Stimulated activated CD8-positive, alpha-beta memory T cell treated with anti-CD3 and anti-CD28 coated beads, Interleukin-15, amount 100 ng/mL, for 1 hour (primary cell): ENCODE results near the gene UPF2.
"Not testable (repeated sequence)": the region's sequence is repeated elsewhere in the genome, so short reads cannot be mapped to it uniquely, and the experiment has no call there.

Experiments
- DNase-seq: peaks from one replicate; pipeline ENCODE4 v3.0.0-alpha.2; 2020; ENCODE audit warnings: low read depth

Gene UPF2, protein sequence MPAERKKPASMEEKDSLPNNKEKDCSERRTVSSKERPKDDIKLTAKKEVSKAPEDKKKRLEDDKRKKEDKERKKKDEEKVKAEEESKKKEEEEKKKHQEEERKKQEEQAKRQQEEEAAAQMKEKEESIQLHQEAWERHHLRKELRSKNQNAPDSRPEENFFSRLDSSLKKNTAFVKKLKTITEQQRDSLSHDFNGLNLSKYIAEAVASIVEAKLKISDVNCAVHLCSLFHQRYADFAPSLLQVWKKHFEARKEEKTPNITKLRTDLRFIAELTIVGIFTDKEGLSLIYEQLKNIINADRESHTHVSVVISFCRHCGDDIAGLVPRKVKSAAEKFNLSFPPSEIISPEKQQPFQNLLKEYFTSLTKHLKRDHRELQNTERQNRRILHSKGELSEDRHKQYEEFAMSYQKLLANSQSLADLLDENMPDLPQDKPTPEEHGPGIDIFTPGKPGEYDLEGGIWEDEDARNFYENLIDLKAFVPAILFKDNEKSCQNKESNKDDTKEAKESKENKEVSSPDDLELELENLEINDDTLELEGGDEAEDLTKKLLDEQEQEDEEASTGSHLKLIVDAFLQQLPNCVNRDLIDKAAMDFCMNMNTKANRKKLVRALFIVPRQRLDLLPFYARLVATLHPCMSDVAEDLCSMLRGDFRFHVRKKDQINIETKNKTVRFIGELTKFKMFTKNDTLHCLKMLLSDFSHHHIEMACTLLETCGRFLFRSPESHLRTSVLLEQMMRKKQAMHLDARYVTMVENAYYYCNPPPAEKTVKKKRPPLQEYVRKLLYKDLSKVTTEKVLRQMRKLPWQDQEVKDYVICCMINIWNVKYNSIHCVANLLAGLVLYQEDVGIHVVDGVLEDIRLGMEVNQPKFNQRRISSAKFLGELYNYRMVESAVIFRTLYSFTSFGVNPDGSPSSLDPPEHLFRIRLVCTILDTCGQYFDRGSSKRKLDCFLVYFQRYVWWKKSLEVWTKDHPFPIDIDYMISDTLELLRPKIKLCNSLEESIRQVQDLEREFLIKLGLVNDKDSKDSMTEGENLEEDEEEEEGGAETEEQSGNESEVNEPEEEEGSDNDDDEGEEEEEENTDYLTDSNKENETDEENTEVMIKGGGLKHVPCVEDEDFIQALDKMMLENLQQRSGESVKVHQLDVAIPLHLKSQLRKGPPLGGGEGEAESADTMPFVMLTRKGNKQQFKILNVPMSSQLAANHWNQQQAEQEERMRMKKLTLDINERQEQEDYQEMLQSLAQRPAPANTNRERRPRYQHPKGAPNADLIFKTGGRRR

DNA sequence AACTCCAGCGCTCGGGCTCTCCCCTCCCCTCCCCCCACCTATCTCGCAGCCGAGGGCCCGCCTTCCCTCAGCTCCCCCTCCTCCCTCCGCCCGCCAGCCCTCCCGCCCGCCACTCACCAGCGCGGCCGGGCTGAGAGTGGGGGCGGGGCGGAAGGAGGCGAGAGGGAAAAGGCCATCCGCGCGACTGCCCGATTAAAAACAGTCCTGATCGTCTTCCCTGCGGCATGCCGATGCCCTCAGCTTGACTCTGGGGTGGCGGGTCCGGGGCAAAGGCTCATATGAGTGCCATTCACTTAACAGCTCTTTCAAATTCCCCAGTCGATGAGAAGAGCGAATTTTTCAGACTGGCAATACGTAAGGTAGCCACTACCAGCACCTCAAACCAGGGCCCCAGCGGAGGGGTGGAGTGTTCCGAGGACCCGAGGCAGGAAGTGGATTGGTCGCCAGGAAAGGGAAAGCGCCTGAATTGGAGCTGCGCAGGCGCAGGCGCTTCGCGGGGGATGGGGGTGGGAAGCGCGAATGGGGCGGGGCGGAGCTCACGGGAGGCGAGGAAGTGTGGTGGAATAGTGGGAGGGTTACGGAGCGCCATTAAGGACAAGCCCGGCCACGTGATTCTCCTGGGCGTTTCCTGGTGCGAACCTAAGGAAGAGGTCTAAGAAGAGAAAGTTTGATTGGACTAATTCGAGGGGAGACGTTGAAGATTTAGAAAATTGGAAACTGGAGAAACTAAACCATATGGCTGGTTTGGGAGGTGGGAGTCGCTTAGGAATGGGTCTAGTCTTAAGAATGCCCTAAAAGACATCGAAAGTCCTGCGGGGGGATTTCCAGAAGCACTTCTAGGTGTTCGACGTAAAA, at the start of gene UPF2:
TSS of gene UPF2 (minus strand) at position 13 of the 855 bp plus-strand sequence. CDS start 7,386 bp downstream, outside the sequence.
- peak; percentile 91 for DNase-seq

DNA sequence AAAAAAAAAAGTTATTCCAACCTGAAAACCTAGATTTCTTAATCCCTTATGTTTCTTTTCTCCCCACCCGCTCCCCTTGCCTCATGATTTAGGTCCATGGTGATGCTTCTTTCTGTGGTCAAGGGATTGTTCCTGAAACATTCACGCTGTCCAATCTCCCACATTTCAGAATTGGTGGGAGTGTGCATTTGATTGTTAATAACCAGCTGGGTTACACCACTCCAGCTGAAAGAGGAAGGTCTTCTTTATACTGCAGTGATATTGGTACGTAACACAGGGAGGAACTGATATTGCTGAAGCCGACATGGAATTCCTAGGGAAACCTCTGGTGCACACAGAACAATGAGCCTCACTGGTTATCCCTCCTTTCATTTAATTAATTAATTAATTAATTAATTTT, 48.8 kb upstream of the UPF2 start:
- no peak for DNase-seq

DNA sequence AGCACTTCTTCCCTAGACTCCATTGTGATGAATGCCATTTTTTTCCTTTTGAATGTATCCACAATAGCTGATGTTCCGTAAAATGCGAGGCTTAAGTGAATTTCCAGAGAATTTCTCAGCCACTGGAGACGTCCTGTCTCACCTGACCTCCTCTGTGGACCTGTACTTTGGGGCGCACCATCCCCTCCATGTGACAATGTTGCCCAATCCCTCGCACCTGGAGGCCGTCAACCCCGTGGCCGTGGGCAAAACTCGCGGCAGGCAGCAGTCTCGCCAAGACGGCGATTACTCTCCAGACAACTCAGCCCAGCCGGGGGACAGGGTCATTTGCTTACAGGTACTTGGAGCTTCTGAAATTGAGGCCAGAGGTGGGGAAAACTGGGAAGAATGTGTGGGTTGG, 46.3 kb upstream of the UPF2 start:
- no peak for DNase-seq

DNA sequence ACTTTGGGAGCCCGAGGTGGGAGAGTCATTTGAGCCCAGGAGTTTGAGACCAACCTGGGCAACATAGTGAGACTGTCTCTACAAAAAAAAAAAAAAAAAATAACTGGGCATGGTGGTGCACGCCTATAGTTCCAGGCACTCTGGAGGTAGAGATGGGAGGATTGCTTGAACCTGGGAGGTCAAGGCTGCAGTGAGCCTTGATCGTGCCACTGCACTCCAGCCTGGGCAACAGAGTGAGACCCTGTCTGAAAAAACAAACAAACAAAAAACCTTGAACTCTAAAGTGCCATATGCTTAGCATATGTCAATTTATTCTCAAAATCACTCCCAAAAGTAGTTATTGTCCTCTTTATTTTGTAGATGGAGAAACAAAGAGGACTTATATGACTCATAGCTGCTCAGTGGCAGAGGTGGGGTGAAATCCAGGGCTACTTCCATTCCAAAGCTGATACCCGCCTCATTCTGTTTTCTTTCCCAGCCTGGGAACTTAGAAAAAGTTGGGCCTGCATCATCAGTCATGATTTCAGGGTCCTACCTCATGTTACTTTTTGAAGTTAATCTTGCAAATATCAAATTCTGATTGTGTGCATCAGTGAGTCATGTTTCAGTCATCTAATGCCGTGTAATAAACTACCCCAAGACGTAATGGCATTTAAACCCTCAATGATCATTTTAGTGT, 39.4 kb upstream of the UPF2 start:
- DNase-seq, result no peak

DNA sequence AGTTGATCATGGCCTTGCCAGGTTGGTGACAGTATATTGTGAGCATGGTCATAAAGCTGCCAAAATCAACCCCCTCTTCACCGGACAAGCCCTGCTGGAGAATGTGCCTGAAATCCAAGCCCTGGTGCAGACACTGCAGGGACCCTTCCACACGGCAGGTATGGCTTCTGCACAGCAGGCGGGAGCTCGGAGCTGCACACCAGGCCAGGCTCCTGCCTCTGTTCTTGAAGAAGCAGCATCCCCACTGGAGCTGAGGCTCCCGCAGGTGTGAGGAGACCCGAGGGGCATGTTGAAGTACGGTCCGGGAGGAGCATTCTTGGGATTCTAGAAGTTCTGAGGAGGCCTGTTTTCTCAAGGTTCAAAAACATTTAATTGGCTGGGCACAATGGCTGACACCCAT, 38.9 kb upstream of the UPF2 start:
- no peak for DNase-seq

DNA sequence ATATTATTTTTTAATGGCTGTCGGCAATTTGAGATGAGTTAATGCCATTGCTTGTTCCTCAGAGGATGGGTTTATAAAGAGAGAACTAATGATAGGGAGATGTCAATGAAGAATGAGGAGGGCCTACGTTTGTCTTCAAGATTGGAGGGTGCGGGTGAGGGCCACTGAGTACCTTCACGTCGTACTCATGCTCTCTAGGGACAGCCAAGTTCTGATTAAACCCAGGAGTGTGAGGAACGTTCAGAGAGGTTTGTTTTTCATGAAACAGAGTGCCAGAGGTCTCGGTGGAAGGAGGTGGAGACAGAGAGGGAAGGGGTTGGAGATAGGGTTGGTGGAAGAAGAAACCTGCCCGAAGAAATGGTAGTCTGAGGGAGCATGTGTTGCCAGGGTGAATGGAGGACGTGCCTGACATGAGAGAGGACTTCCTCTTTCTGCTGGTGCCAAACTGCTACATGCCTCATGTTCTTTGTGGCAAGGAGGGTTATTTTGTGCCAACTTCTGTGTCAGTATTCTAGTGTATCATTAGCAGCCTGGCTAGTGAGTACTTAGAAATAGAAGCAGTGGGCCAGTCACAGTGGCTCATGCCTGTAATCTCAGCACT, 35.1 kb upstream of the UPF2 start:
- DNase-seq, result no peak

DNA sequence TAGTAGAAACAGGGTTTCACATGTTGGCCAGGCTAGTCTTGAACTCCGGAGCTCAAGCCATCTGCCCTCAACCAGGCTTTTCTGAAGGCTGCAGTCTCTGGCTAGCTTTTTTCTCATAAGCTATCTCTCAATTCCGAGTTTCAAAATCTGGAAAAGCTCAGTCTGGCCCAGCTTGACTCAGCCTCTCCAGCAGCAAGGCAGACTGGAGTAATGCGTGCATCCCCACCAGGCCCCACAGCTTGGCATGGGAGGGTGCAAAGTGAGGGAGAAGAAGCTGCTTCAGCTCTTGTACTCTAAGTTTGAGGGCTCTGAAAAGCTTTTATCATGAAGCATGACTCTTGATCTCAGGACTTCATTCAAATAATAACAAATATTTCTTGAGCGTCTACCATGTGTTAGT, 30.9 kb upstream of the UPF2 start:
- no peak for DNase-seq

DNA sequence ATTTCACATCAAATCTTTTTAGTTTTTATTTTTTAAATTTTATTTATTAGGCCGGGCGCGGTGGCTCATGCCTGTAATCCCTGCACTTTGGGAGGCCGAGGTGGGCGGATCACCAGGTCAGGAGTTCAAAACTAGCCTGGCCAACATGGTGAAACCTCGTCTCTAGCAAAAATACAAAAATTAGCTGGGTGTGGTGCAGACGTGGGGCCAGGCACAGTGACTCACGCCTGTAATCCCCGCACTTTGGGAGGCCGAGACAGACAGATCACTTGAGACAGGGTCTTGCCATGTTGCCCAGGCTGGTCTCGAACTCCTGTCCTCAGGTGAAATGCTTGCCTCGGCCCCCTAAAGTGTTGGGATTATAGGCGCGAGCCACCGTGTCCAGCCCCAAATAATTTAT, 28.8 kb upstream of the UPF2 start:
- DNase-seq, result not testable (repeated sequence)

DNA sequence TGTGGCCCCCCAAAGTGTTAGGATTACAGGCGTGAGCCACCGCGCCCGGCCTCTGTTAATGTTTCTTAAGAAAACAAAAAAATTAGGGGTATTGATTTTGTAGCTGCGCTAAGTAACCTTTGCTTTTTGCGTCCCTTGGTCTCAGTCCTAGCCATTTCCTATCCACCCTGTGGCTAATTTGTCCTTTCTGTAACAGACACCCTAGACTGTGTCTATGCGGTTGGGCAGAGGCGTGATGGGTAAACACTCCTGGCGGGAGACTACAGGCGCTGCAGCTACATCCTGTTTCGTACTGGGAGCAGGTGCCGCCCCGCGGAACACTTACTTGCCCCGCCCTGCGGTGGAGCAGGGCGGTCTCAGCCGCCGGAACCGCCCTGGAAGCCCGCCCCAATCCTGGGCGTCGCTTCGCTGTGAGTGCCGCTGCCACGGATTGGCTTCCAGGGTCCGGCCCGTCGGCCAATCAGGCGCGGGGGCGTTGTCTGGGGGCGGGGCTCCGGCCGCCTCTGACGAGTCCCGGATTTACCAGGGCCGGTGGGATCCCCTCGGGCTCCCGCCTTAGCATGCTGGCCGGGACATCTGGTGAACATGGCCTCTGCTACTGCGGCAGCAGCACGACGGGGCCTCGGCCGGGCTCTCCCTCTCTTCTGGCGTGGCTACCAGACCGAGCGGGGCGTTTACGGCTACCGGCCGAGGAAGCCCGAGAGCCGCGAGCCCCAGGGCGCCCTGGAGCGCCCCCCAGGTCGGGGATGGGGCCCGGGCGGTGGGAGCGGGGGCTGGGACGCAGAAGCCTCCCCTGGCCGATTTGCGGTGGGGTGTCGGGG, 26.1 kb upstream of the UPF2 start, which contains the start of gene DHTKD1:
TSS of gene DHTKD1 (plus strand) at position 506 of the 821 bp plus-strand sequence. CDS start at position 586, 80 bp downstream.
- DNase-seq, result peak; percentile 97

DNA sequence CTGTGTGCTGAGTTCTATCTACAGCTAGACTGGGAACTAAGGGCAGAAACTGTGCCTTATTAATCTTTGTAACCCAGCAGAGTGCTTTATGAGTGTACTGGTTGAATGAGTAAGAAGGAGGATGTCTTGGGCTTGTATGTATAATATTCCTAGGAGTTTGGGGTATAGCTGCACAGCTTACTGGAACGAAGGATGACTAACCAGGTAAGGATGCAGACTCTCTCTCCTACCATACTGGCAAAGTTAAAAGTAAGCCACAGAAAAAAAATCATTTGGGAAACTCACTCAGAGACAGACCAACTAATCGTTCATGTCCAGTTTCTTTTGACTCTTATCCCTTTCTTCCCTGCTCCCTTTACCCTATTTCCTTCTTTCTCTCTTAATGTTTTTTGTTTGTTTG, 24.7 kb upstream of the UPF2 start:
- no peak for DNase-seq

DNA sequence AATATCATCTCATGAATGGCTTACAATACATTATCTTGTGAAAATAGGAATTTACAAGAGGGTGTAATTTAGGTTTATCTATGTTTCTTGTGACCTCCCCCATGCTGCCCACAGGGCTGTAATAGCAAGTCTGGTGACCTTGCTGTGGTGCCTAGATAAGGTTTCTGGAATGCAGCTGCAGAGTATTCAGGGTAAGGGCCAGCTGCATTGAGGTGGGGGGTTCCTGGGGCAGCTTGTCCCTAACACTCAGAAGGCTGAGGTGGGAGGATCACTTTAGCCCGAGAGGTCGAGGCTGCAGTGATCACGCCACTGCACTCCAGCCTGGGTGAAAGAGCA, 20.8 kb upstream of the UPF2 start:
- no peak for DNase-seq

DNA sequence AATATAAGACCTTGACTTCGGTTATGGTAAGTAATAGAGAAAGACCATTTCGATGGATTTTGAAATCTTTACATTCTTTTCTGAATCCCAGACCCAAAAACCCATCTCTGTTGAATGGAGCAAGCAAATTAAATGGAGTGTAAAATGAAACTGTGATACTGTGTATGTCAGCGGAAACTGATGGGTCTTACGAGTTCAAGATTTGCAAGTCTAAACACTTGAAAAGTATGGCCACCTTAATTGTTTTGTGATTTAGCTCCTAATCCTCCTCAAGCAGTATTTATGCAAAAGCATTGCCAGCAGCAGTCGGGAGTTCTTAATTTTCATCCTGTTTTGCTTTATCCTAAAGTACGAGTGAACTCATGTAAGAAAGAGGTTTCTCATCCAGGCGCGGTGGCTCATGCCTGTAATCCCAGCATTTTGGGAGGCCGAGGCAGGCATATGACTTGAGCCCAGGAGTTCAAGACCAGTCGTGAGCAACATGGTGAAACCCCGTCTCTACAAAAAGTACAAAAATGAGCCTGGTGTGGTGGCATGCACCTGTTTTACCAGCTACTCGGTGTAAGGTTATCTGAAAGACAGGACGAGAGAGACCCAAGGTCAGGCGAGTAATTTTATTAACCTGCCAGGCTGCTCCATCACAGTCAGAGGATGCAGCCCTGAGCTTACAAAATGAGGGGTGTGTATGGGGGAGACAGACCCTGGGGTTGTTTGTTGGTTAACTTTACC, 20.3 kb upstream of the UPF2 start:
- no peak for DNase-seq

DNA sequence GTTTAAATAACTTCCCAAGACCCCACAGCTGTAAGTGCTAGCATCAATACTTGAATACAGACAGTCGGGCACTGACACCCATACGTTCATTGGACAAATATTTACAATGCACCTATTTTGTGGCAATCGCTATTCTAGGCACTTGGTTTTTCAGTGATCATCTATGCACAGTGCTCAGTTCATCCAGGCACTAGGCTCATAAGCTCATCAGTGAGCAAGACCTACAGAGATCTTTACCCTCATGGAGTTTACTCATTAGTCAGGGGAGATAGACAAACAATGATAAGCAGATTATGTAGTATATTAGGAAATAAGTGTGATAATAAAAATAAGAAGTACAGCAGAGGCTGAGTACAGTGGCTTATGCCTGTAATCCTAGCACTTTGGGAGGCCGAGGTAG, 18.5 kb upstream of the UPF2 start:
- DNase-seq, result no peak

DNA sequence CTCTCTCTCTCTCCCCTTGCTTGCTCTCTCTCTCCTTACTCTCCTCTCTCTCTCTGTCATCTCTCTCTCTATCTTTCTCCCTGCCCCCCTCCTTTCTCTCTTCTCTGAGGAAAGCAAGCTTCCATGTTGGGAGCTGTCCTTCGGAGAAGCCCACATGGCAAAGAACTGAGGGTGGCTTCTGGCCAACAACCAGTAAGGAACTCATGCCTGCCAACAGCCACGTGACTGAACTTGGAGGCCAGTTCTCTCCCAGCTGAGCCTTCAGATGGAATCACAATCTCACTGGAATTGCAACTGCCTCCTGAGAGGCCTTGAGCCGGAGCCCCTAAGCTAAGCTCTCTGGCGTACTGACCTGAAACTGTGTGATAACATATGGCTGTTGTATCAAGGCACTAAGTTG, 14.1 kb upstream of the UPF2 start:
- no peak for DNase-seq

DNA sequence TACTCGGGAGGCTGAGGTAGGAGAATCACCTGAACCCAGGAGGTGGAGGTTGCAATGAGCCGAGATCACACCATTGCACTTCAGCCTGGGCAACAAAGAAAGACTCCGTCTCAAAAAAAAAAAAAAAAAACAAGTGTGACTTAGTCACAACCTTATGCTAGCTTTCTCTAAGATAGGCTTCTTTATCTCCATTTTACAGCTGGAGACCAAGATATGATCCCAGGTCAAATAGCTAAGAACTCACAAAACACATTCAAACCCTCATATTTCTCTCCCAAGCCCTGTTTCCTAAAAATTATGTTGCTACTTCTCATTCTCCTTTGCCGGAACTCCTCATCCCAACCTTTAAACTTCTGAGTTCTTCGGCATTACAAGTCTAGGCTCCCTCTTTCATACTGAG, 13.1 kb upstream of the UPF2 start:
- DNase-seq, result no peak

DNA sequence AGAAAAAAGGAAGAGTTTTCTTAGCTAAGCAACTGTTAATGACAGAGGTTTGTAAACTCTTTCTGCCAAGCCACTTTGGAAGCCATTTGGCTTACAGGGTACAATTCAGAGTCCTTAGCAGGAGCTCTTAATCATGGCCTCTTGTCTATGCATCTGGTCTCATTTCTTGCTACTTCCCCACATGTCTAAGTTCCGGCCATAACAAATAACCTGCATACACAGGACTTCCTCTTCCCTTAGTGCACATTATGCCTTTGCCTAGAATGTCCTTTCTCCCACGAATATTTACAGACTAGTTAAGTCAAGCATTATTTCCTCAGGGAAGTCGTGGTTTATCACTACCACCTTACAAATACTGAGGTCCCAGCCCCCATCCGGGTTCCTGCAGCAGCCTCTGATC, 8.6 kb upstream of the UPF2 start:
- DNase-seq, result no peak

DNA sequence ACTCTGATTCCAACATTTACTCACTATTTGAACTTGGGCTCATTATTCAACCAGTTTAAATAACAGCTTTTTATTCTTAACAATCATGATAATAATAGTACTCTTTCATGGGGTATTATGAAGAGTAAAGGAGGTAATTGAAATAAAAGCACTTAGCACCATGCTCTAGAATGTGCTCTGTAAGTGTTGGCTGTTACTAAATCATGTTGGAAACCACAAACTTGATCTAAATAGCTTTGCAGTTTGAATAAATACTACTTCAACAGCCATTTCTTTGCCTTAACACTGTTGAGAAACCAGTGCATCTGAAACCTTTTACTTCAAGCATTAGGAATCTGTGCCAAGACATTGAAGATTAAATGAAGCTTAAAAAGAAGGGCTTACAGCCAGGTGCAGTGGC, 7.9 kb upstream of the UPF2 start:
- DNase-seq, result no peak

DNA sequence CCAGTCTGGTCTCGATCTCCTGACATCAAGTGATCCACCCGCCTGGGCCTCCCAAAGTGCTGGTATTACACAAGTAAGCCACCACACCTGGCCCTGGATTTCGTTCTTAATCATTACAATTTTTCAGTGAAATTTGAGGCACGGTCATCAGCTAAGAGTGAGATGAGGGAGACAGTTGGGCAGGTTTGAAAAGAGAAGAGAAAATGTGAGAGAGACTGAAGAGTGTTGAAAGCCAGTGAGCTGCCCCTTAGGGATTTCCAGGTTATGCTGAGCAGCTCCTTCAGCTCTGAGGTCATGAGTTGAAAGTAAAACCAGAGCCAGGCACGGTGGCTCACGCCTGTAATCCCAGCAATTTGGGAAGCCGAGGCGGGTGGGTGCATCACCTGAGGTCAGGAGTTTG, 5.9 kb upstream of the UPF2 start:
- DNase-seq, result no peak

DNA sequence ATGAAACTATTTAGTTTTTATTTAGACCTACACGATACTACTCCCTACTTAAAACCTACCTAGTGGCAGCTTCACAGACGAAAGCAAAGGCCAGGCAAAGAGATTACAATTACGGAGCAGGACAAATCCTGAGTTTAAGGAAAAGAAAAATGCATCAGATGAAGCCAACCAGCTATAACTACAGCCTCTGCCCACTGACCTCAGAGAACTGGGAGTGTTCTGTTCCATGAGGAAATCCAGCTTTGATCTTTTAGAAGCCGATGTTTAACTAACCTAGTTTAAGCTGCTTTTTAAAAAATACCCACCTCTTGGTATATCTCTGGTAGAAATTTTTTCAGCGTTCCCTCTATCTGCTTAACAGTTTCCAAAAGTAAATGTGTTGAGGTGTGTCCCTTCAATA, 3.0 kb upstream of the UPF2 start:
- DNase-seq, result no peak
